ENCODE measurements around the gene ANKRD62. TPM values are rescaled to one million over a fixed set of nuclear protein-coding genes. Genes with fewer than 3 reads are reported as not detected.

The ANKRD62 gene
- polyA plus RNA-seq, 4 donors: 0.27 TPM; not detected in 3

GRCh38 chr18:12052866-12053265 is 40.8 kb upstream of the ANKRD62 start:
- Histone ChIP-seq H3K27me3 (ENCODE audit: control insufficient read depth in 3 of 3, insufficient read depth in 3 of 3, low read length in 3 of 3) (no peaks in the 10 kb centered on the region), H3K36me3 (ENCODE audit: control insufficient read depth in 3 of 3, insufficient read depth in 2 of 3, low read depth in 1 of 3, low read length in 3 of 3) (no peaks in the 10 kb centered on the region), H3K27ac (ENCODE audit: low read depth in 1 of 3, low read length in 2 of 3) (no peak overlapping the region), H3K4me3 (ENCODE audit: low read depth in 1 of 3, low read length in 3 of 3) (no peak overlapping the region), H3K9me3 (ENCODE audit: control insufficient read depth in 2 of 2, insufficient read depth in 1 of 2, low read depth in 1 of 2, low read length in 1 of 2) (no peaks in the 10 kb centered on the region), H3K4me1 (ENCODE audit: control insufficient read depth in 3 of 3, insufficient read depth in 2 of 3, low read depth in 1 of 3, low read length in 2 of 3) (no peaks in the 10 kb centered on the region)
- 69 to 72% (median 70%) methylated on average over 3 of the region's 3 CpGs for whole genome bisulfite sequencing, 3 donors
- no peak for FAIRE-seq
- DNase-seq: no peak

- WGBS, 3 donors: 35 to 46% (median 45%) methylated on average over 2 of the region's 2 CpGs
- no peaks in the 10 kb centered on the region for H3K4me1 ChIP-seq (ENCODE audit: control insufficient read depth in 3 of 3, insufficient read depth in 2 of 3, low read depth in 1 of 3, low read length in 2 of 3)
- FAIRE-seq: no peak
- H3K27ac ChIP-seq (ENCODE audit: low read depth in 1 of 3, low read length in 2 of 3): no peak overlapping the region
- H3K27me3 ChIP-seq (ENCODE audit: control insufficient read depth in 3 of 3, insufficient read depth in 3 of 3, low read length in 3 of 3): no peaks in the 10 kb centered on the region
- H3K36me3 ChIP-seq (ENCODE audit: control insufficient read depth in 3 of 3, insufficient read depth in 2 of 3, low read depth in 1 of 3, low read length in 3 of 3): no peaks in the 10 kb centered on the region
- H3K4me3 ChIP-seq (ENCODE audit: low read depth in 1 of 3, low read length in 3 of 3): no peak overlapping the region
- DNase-seq: no peak
- H3K9me3 ChIP-seq (ENCODE audit: control insufficient read depth in 2 of 2, insufficient read depth in 1 of 2, low read depth in 1 of 2, low read length in 1 of 2): no peaks in the 10 kb centered on the region
These were observed 40.4 kb upstream of the ANKRD62 start for GRCh38 chr18:12053289-12053688.

GRCh38 chr18:12056034-12056883 is 37.4 kb upstream of the ANKRD62 start:
- DNase-seq: no peak
- no peak for FAIRE-seq
- Histone ChIP-seq H3K27me3 (ENCODE audit: control insufficient read depth in 3 of 3, insufficient read depth in 3 of 3, low read length in 3 of 3) (no peaks in the 10 kb centered on the region), H3K9me3 (ENCODE audit: control insufficient read depth in 2 of 2, insufficient read depth in 1 of 2, low read depth in 1 of 2, low read length in 1 of 2) (no peaks in the 10 kb centered on the region), H3K4me1 (ENCODE audit: control insufficient read depth in 3 of 3, insufficient read depth in 2 of 3, low read depth in 1 of 3, low read length in 2 of 3) (no peaks in the 10 kb centered on the region), H3K27ac (ENCODE audit: low read depth in 1 of 3, low read length in 2 of 3) (no peak overlapping the region), H3K4me3 (ENCODE audit: low read depth in 1 of 3, low read length in 3 of 3) (no peak overlapping the region), H3K36me3 (ENCODE audit: control insufficient read depth in 3 of 3, insufficient read depth in 2 of 3, low read depth in 1 of 3, low read length in 3 of 3) (no peaks in the 10 kb centered on the region)
- WGBS, 3 donors: 70 to 75% (median 73%) methylated on average over 14 of the region's 14 CpGs

- Histone ChIP-seq H3K9me3 (ENCODE audit: control insufficient read depth in 2 of 2, insufficient read depth in 1 of 2, low read depth in 1 of 2, low read length in 1 of 2) (no peaks in the 10 kb centered on the region), H3K27me3 (ENCODE audit: control insufficient read depth in 3 of 3, insufficient read depth in 3 of 3, low read length in 3 of 3) (no peaks in the 10 kb centered on the region), H3K27ac (ENCODE audit: low read depth in 1 of 3, low read length in 2 of 3) (no peak overlapping the region), H3K4me3 (ENCODE audit: low read depth in 1 of 3, low read length in 3 of 3) (no peak overlapping the region), H3K4me1 (ENCODE audit: control insufficient read depth in 3 of 3, insufficient read depth in 2 of 3, low read depth in 1 of 3, low read length in 2 of 3) (no peaks in the 10 kb centered on the region), H3K36me3 (ENCODE audit: control insufficient read depth in 3 of 3, insufficient read depth in 2 of 3, low read depth in 1 of 3, low read length in 3 of 3) (no peaks in the 10 kb centered on the region)
- DNase-seq (no peak), FAIRE-seq (no peak)
- WGBS, 3 donors: 86 to 92% (median 89%) methylated on average over 12 to 14 of the region's 14 CpGs
These were observed 36.7 kb upstream of the ANKRD62 start for GRCh38 chr18:12056884-12057402.

GRCh38 chr18:12057419-12058039 is 36.1 kb upstream of the ANKRD62 start:
- WGBS, 3 donors: 65 to 81% (median 65%) methylated on average over 14 of the region's 14 CpGs
- no peak overlapping the region for H3K27ac ChIP-seq (ENCODE audit: low read depth in 1 of 3, low read length in 2 of 3)
- no peak overlapping the region for H3K4me3 ChIP-seq (ENCODE audit: low read depth in 1 of 3, low read length in 3 of 3)
- no peak for FAIRE-seq
- H3K9me3 ChIP-seq (ENCODE audit: control insufficient read depth in 2 of 2, insufficient read depth in 1 of 2, low read depth in 1 of 2, low read length in 1 of 2): no peaks in the 10 kb centered on the region
- H3K27me3 ChIP-seq (ENCODE audit: control insufficient read depth in 3 of 3, insufficient read depth in 3 of 3, low read length in 3 of 3): no peaks in the 10 kb centered on the region
- DNase-seq: no peak
- H3K4me1 ChIP-seq (ENCODE audit: control insufficient read depth in 3 of 3, insufficient read depth in 2 of 3, low read depth in 1 of 3, low read length in 2 of 3): no peaks in the 10 kb centered on the region
- no peaks in the 10 kb centered on the region for H3K36me3 ChIP-seq (ENCODE audit: control insufficient read depth in 3 of 3, insufficient read depth in 2 of 3, low read depth in 1 of 3, low read length in 3 of 3)

GRCh38 chr18:12059334-12060181 is 34.1 kb upstream of the ANKRD62 start:
- 83 to 87% (median 84%) methylated on average over 16 of the region's 16 CpGs for WGBS, 3 donors
- DNase-seq (no peak), FAIRE-seq (no peak)
- H3K27ac ChIP-seq (ENCODE audit: low read depth in 1 of 3, low read length in 2 of 3): no peak overlapping the region
- H3K4me1 ChIP-seq (ENCODE audit: control insufficient read depth in 3 of 3, insufficient read depth in 2 of 3, low read depth in 1 of 3, low read length in 2 of 3): no peaks in the 10 kb centered on the region
- no peaks in the 10 kb centered on the region for H3K27me3 ChIP-seq (ENCODE audit: control insufficient read depth in 3 of 3, insufficient read depth in 3 of 3, low read length in 3 of 3)
- no peak overlapping the region for H3K4me3 ChIP-seq (ENCODE audit: low read depth in 1 of 3, low read length in 3 of 3)
- H3K36me3 ChIP-seq (ENCODE audit: control insufficient read depth in 3 of 3, insufficient read depth in 2 of 3, low read depth in 1 of 3, low read length in 3 of 3): no peaks in the 10 kb centered on the region
- no peaks in the 10 kb centered on the region for H3K9me3 ChIP-seq (ENCODE audit: control insufficient read depth in 2 of 2, insufficient read depth in 1 of 2, low read depth in 1 of 2, low read length in 1 of 2)

- no peaks in the 10 kb centered on the region for H3K36me3 ChIP-seq (ENCODE audit: control insufficient read depth in 3 of 3, insufficient read depth in 2 of 3, low read depth in 1 of 3, low read length in 3 of 3)
- H3K27me3 ChIP-seq (ENCODE audit: control insufficient read depth in 3 of 3, insufficient read depth in 3 of 3, low read length in 3 of 3): no peaks in the 10 kb centered on the region
- WGBS, 3 donors: 70 to 86% (median 74%) methylated on average over 18 to 20 of the region's 20 CpGs
- FAIRE-seq (no peak), DNase-seq (no peak)
- no peaks in the 10 kb centered on the region for H3K4me1 ChIP-seq (ENCODE audit: control insufficient read depth in 3 of 3, insufficient read depth in 2 of 3, low read depth in 1 of 3, low read length in 2 of 3)
- H3K27ac ChIP-seq (ENCODE audit: low read depth in 1 of 3, low read length in 2 of 3): no peak overlapping the region
- H3K4me3 ChIP-seq (ENCODE audit: low read depth in 1 of 3, low read length in 3 of 3): no peak overlapping the region
- H3K9me3 ChIP-seq (ENCODE audit: control insufficient read depth in 2 of 2, insufficient read depth in 1 of 2, low read depth in 1 of 2, low read length in 1 of 2): no peaks in the 10 kb centered on the region
These were observed 33.3 kb upstream of the ANKRD62 start for GRCh38 chr18:12060182-12060870.

- 76 to 85% (median 82%) methylated on average over 14 of the region's 14 CpGs for WGBS, 3 donors
- FAIRE-seq (no peak), DNase-seq (no peak)
- H3K9me3 ChIP-seq (ENCODE audit: control insufficient read depth in 2 of 2, insufficient read depth in 1 of 2, low read depth in 1 of 2, low read length in 1 of 2): no peaks in the 10 kb centered on the region
- no peak overlapping the region for H3K27ac ChIP-seq (ENCODE audit: low read depth in 1 of 3, low read length in 2 of 3)
- no peaks in the 10 kb centered on the region for H3K4me1 ChIP-seq (ENCODE audit: control insufficient read depth in 3 of 3, insufficient read depth in 2 of 3, low read depth in 1 of 3, low read length in 2 of 3)
- no peaks in the 10 kb centered on the region for H3K36me3 ChIP-seq (ENCODE audit: control insufficient read depth in 3 of 3, insufficient read depth in 2 of 3, low read depth in 1 of 3, low read length in 3 of 3)
- H3K27me3 ChIP-seq (ENCODE audit: control insufficient read depth in 3 of 3, insufficient read depth in 3 of 3, low read length in 3 of 3): no peaks in the 10 kb centered on the region
- H3K4me3 ChIP-seq (ENCODE audit: low read depth in 1 of 3, low read length in 3 of 3): no peak overlapping the region
These were observed 32.0 kb upstream of the ANKRD62 start for GRCh38 chr18:12061685-12062084.
